Measurements from ENCODE around the gene RBM10. TPM values are rescaled to one million over a fixed set of nuclear protein-coding genes. Genes with fewer than 3 reads are reported as not detected.
A peak's percentile ranks its signal among the peaks of the same experiment; 100 is the strongest.

RBM10 gene
- polyA plus RNA-seq, 1 donor = 46.4 TPM

DNA sequence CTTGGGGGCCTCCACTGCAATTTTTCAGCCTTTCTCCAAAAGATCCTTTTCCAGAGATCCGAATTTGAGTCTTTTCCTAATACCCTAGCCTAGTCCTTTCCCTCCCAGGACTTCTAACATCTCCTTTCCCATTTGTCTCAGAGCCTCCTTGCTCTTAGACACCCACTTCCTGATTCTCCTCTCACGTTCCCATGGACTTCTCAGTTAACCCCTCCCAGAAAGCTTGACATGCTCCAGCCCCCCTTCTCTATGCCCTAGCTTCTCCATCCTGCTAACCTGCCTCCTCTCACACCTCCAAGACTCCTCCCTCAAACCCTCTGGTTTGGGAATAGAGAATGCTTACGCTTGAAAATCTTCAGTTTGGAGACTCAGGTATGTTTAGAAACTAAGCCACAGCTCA lies 51.1 kb downstream of the RBM10 start:
- no peak for DNase-seq

DNA sequence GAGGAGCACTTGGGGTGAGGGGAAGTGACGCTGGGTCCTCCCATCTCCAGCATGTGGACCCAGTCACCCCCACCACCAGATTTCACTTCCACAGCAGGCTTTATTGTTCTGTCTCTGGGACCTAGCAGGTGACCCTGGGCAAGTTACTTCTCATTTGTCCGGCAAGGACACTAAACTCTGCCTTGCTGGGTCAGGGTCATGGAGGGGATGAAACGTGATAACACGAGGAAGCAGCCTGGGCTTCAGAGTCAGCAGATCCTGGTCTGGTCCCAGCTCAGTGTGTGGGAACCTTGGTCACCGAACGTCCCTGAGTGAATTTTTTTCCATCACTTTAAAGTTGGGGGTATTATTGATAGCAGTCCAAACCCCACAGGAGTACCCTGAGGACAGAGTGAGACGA lies 52.5 kb downstream of the RBM10 start:
- DNase-seq = no peak

DNA sequence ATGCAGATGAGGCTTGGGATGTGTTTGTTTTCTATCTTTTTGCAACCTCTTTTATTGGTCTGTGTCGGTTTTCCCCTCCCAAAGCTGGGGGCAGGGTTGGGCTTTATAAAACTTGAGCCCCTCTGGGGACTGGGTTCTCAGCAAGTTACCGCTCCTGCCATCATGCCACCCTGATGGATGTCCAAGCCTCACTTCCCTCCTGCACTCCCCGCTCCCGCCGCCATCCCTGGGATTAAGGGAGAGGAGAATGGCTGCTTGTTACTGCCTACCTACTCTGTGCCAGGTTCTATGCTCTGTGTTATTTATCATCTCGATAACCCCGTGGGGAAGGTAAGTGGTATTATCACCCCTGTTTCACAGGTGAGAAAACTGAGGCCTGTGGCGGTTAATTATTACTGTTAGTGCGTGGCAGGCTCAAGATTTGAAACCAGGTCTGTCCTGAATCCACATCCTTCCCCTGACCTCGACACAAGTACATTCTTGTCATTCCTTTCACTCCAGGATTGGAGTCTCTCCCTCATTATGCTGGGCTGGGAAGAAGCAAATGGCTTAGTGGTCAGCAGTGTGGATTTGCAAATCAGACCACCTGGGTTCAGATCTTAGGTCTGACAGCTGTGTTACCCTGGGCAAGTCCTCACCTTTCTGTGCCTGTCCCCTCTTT lies 53.1 kb downstream of the RBM10 start:
- no peak for DNase-seq

- DNase-seq = no peak
Measured at GRCh38 chrX:47198687-47199080, 53.7 kb downstream of the RBM10 start.

- DNase-seq = no peak
Measured at GRCh38 chrX:47199286-47199685, 54.3 kb downstream of the RBM10 start.

GRCh38 chrX:47200385-47201150 lies 55.5 kb downstream of the RBM10 start:
- DNase-seq = no peak

DNA sequence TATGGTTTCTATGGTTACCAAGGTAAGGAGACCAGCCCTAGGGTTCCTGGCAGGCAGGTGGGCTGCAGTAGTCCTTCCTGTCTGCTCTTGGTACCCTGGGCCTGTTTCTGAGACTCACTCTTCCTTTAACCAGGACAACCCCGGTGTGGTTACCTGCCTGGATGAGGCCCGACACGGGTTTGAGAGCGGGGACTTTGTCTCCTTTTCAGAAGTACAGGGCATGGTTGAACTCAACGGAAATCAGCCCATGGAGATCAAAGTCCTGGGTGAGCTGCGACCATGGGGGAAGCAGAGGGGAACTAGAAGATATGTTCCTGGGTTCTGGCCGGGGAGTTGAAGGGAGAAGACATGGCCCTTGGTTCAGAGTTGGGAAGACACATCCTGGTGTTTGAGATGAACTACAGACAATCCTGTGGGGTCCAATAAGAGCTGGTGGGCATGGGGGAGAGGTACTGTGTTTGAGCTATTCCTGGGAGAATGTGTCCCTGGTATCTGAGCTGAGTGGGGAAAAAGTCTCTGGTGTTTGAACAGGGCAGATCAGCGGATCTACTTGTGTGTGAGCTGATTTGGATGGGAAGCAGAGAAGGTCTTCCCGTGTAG lies 56.4 kb downstream of the RBM10 start:
- DNase-seq = no peak

DNA sequence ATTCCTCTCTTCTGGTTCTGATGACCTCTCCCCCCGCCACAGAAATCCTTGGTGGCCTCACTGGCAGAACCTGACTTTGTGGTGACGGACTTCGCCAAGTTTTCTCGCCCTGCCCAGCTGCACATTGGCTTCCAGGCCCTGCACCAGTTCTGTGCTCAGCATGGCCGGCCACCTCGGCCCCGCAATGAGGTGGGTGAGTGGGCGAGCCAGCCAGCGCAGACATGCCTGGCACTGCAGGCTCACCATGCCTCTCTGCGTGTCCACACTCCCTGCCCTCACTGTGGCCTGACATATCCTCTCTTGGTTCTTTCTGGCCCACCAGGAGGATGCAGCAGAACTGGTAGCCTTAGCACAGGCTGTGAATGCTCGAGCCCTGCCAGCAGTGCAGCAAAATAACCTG lies 57.3 kb downstream of the RBM10 start:
- DNase-seq = no peak

- no peak for DNase-seq
Measured at GRCh38 chrX:47202877-47203276, 57.9 kb downstream of the RBM10 start.

DNA sequence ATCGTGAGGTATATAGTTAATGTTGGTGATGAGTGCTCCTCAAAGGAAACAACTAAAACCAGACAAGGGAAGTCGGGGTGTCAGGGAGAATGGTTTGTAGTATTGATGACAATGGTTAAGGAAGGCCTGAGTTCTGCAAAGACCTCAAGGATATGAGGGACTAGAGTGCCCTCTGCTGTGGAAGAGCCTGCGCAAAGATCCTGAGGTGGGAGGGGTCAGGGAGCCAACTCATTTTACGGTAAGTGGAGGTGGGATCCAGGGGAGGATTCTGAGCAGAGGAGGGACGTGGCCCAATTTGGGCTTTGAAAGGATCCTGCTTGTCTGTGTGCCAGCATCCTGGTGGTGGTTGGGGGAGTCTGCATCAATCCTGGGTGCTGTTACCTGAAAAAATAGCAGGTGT lies 59.9 kb downstream of the RBM10 start:
- no peak for DNase-seq

DNA sequence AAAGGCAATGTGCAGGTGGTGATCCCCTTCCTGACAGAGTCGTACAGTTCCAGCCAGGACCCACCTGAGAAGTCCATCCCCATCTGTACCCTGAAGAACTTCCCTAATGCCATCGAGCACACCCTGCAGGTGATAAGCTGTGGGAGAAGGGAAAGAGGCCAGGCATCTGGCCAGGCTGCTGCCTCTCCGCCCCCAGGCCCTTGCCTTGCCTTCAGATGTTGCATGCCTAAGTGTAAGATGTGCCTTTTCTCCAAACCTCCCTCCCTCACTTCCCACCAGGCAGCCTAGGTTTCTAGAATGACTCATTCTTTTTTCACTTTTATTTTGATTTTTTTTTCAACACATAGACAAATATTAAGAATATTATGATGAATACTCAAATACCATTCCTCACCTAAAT lies 61.3 kb downstream of the RBM10 start:
- no peak for DNase-seq

DNA sequence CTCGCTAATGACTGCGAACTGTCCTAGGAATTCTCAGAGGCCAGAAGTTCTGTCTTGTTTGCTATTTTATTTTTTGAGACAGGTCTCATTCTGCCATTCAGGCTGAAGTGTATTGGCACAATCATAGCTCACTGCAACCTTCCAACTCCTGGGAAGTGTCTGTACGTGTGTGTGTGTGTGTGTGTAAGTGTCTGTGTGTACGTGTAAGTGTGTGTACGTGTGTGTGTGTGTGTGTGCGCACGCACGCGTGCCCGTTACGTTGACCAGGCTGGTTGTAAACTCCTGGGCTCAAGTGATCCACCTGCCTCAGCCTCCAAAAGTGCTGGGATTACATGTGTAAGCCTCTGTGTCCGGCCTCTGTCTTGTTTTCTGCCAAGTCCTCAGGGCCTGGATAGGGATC lies 63.1 kb downstream of the RBM10 start:
- no peak for DNase-seq

DNA sequence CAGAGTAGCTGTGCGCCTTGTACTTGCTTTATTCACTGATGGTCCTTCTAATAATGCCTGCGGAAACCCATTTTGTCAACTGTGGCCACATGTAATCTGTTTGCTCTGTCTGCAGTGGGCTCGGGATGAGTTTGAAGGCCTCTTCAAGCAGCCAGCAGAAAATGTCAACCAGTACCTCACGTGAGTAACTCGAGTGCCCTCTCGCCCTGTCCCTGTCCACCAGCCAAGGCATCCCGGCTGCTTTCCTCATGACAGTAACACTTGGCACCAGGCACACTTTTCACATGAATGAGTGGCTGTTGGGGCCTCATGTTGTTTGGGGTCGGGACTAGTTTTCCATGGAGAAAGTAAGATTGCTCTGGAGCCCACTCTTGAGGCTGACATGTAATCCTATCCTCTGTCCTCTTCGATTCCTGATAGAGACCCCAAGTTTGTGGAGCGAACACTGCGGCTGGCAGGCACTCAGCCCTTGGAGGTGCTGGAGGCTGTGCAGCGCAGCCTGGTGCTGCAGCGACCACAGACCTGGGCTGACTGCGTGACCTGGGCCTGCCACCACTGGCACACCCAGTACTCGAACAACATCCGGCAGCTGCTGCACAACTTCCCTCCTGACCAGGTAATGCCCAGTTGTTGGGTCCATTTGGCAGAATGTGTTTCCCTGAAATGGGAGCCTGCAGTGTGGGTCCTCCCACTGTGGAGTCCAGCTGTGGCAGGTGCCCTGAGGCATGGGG lies 64.7 kb downstream of the RBM10 start:
- no peak for DNase-seq

- no peak for DNase-seq
Measured at GRCh38 chrX:47210661-47211425, 65.8 kb downstream of the RBM10 start.

- DNase-seq = no peak
Measured at GRCh38 chrX:47212381-47213293, 67.6 kb downstream of the RBM10 start.

GRCh38 chrX:47214435-47215077 lies 69.5 kb downstream of the RBM10 start:
- no peak for DNase-seq

GRCh38 chrX:47215291-47215900 lies 70.4 kb downstream of the RBM10 start:
- DNase-seq = no peak

GRCh38 chrX:47216393-47216925 lies 71.4 kb downstream of the RBM10 start:
- DNase-seq = no peak

DNA sequence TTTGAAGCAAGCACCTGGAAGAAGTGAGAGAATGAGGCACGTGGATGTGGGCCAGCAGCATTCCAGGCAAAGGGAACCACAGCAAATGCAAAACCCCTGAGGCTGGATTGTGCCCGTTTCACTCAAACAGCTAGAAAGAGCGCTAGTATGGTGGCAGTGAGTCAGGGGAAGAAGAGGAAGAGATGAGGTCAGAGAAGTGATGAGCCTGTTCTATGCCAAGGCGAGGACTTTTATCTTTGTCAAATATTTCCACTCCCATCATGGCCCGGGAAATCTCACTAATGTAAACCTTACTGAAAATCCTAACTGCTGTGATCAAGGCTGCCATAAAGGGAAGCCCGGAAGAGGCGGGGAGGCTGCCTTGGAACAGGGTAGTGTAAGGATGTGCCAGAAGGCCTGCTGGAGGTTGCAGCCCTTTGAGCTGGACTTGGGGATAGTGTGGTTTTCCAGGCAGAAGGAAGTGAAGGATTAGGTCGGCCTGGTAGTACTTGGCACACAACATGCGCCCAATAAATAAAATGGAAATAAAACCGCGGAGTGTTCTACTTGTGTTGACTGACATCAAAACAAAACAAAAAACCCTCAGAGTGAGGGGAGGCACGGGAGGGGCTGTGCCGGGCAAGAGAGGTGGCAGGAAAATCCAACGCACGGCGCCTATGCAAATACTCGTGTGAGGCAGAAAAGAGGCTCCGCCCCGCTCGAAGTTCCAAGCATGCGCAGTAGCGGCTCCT lies 72.3 kb downstream of the RBM10 start:
- peak; percentile 22 for DNase-seq

All from left kidney (tissue), 2 donors.